Gastroesophageal sphincter (tissue), 4 donors: ENCODE data around the gene INHBE. TPM values are rescaled to one million over a fixed set of nuclear protein-coding genes. Genes with fewer than 3 reads are reported as not detected.

Experiments
- ATAC-seq: fragments of 150-250 bp; one replicate; pipeline ENCODE4 v1.9.1; 2016; ENCODE audit warnings: mild to moderate bottlenecking, moderate library complexity
- H3K27ac ChIP-seq, 4 donors: fragments of 200-600 bp; sonication (generic) in 3 of 4; 1 replicate in 3 of 4; 2 replicates in 1 of 4; pipeline ENCODE4 v1.5.1; 2016 to 2019
- H3K27me3 ChIP-seq: fragments of 200-600 bp; sonication (generic); one replicate; pipeline ENCODE4 v1.5.1; 2019
- H3K36me3 ChIP-seq, 2 donors: fragments of 200-600 bp; sonication (generic); one replicate each; pipeline ENCODE4 v1.5.1; 2019; ENCODE audit warnings: control low read depth in 1 of 2
- H3K4me1 ChIP-seq, 3 donors: fragments of 200-600 bp; sonication (generic); 1 replicate in 2 of 3; 2 replicates in 1 of 3; pipeline ENCODE4 v1.5.1; 2016 to 2019; ENCODE audit warnings: control low read depth in 2 of 3
- H3K4me3 ChIP-seq, 2 donors: fragments of 200-600 bp; sonication (generic); one replicate each; pipeline ENCODE4 v1.5.1; 2019; ENCODE audit warnings: mild to moderate bottlenecking in 1 of 2, moderate library complexity in 1 of 2
- H3K9me3 ChIP-seq, 3 donors: fragments of 200-600 bp; sonication (generic); one replicate each; pipeline ENCODE4 v1.5.1; 2017 to 2019; ENCODE audit warnings: control low read depth in 2 of 3
- EP300 ChIP-seq: sonication (generic); formaldehyde crosslinking; IDR thresholded peaks from one replicate; pipeline ENCODE4 v1.6.1; 2017; ENCODE audit warnings: antibody characterized with exemption, mild to moderate bottlenecking
- POLR2A ChIP-seq, 2 donors: fragments of 450-650 bp; IDR thresholded peaks; one replicate each; pipeline ENCODE4 v1.6.1; 2017; ENCODE audit warnings: antibody characterized with exemption in 2 of 2, mild to moderate bottlenecking in 2 of 2, moderate library complexity in 1 of 2
- POLR2AphosphoS5 ChIP-seq: sonication (generic); formaldehyde crosslinking; IDR thresholded peaks from one replicate; pipeline ENCODE4 v1.6.1; 2017; ENCODE audit warnings: antibody characterized with exemption
- WGBS, 2 donors: methylation state at CpG; one replicate each; pipeline ENCODE4 v1.1.5; 2018; ENCODE audit warnings: low coverage in 1 of 2; 5-methylcytosine and 5-hydroxymethylcytosine counted together
- total RNA-seq, 4 donors: library from RNA; depleted of rRNA; stranded (reverse); fragments of >200 nt; gene quantifications; one replicate each; pipeline ENCODE4 v1.1.0, GENCODE V29; 2016
- TF ChIP-seq, protein P1 (sequence below), 4 experiments: fragments of 200-600 bp in 2 of 4; fragments of 450-650 bp in 2 of 4; sonication (generic) in 1 of 4; IDR thresholded peaks; one replicate each; pipeline ENCODE4 v1.5.1; 2017 to 2019; ENCODE audit warnings: antibody characterized with exemption in 4 of 4, mild to moderate bottlenecking in 2 of 4, moderate library complexity in 2 of 4

INHBE gene
- total RNA-seq, 4 donors from 2014 or later: not detected

DNA sequence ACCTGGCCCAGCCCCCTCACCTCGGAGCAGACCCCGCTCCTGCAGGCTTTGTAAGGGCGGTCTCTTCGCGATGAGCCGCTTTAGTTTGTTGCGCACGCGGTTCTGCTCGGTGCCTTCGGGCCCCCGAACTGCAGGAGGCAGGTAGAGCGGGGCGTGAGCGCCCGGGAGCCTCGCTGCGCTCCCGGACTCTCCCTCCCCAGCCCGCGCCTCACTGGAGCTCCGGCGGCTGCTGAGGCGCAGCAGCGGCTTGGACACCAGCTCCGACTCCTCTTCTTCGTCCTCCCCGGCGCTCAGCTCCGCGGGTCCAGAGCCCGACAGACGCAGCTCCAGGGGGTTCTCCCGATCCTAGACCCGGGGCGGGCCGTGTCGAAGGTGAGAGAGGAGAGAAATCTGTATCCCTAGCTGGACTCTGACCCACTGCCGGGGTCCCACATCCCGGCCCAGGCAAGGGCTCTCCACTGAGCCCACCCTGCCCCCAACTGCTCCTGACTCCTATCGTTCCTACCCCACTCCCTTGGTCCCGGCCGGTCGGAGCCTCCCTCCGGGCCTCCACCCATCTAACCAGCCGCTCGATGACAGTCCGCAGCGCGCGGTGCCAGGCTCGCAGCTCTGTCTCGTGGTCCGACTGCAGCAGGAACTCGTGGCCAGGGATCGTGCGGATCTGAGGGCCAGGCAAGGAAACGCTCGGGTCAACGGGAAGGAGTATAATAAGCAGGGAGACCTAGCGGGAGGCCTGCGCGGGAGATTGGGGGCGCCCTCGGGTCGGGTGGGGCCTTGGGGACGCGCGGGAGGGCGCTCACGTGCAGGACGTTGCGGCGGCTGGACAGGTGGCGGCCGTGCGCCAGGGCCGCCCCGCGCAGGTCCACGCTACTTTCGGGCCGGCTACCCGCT lies 20.4 kb downstream of the INHBE start:
- TF ChIP-seq POLR2AphosphoS5 (no peak), POLR2A (IDR thresholded peaks at IDR 0.05) (no peak), EP300 (no peak)
- TF ChIP-seq, protein P1, sequence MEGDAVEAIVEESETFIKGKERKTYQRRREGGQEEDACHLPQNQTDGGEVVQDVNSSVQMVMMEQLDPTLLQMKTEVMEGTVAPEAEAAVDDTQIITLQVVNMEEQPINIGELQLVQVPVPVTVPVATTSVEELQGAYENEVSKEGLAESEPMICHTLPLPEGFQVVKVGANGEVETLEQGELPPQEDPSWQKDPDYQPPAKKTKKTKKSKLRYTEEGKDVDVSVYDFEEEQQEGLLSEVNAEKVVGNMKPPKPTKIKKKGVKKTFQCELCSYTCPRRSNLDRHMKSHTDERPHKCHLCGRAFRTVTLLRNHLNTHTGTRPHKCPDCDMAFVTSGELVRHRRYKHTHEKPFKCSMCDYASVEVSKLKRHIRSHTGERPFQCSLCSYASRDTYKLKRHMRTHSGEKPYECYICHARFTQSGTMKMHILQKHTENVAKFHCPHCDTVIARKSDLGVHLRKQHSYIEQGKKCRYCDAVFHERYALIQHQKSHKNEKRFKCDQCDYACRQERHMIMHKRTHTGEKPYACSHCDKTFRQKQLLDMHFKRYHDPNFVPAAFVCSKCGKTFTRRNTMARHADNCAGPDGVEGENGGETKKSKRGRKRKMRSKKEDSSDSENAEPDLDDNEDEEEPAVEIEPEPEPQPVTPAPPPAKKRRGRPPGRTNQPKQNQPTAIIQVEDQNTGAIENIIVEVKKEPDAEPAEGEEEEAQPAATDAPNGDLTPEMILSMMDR (IDR thresholded peaks at IDR 0.05): no peak
- H3K4me1 ChIP-seq: peaks cover 0 to 17% (median 7%) of the 10 kb centered on the region in 3 donors
- H3K27ac ChIP-seq: peak overlapping the region in 1 of 4 donors; percentile 37
- H3K9me3 ChIP-seq: no peaks in the 10 kb centered on the region
- peak overlapping the region in 1 of 2 donors; percentile 48 for H3K4me3 ChIP-seq
- H3K36me3 ChIP-seq: no peaks in the 10 kb centered on the region
- H3K27me3 ChIP-seq: peaks cover 98% of the 10 kb centered on the region
- WGBS, 2 donors: 0 to 44% methylated on average over 1 to 2 of the region's 84 CpGs
- ATAC-seq: peak; percentile 54

DNA sequence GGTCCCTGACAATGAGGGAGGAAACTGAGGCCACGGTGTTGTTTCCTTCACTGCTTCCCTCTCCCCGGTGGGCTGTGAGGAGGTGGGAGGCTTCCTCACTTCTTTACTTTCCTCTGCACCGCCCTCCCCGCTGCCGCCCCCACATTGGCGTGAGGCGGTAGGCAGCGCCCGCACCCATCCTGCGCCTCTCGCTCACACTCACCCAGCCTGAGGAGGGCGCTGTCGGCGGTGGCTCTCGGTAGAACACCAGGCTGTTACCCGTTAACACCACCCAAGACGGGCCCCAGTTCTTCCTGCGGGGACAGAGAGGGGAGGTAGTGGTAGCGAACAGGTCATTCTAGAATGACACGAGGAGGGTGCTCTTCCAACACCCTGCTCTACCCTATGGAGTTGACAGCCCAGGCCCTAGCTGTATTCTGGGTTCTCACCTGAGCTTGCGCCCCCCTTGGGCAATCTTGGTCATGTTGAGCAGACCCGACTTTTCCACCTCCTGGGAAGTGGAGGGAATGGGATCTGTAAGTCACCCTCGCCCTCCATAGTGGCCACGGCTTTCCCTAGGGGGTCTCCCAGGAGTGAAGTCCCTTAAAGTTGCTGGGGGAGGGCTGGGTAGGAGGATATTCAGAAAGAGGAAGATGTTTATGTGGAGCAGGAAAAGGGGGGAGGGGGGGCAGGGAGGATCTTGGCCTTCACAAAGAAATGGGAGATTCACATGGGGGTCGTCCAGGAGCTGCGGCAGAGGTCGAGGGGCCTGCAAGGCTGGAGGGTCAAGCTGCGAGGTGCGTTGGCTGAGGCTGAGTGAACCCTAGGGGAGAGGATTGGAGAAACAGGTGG lies 21.3 kb downstream of the INHBE start:
- 24 to 40% methylated on average over 1 to 8 of the region's 29 CpGs for WGBS, 2 donors
- H3K4me3 ChIP-seq: peak overlapping the region in 1 of 2 donors; percentile 48
- TF ChIP-seq POLR2AphosphoS5 (no peak), EP300 (no peak), POLR2A (IDR thresholded peaks at IDR 0.05) (no peak)
- TF ChIP-seq, protein P1 (IDR thresholded peaks at IDR 0.05): no peak
- H3K27me3 ChIP-seq: peaks cover 98% of the 10 kb centered on the region
- no peaks in the 10 kb centered on the region for H3K36me3 ChIP-seq
- no peaks in the 10 kb centered on the region for H3K9me3 ChIP-seq
- ATAC-seq: peak; percentile 9
- peak overlapping the region in 1 of 4 donors; percentile 50 for H3K27ac ChIP-seq
- peaks cover 0 to 17% (median 7%) of the 10 kb centered on the region in 3 donors for H3K4me1 ChIP-seq

DNA sequence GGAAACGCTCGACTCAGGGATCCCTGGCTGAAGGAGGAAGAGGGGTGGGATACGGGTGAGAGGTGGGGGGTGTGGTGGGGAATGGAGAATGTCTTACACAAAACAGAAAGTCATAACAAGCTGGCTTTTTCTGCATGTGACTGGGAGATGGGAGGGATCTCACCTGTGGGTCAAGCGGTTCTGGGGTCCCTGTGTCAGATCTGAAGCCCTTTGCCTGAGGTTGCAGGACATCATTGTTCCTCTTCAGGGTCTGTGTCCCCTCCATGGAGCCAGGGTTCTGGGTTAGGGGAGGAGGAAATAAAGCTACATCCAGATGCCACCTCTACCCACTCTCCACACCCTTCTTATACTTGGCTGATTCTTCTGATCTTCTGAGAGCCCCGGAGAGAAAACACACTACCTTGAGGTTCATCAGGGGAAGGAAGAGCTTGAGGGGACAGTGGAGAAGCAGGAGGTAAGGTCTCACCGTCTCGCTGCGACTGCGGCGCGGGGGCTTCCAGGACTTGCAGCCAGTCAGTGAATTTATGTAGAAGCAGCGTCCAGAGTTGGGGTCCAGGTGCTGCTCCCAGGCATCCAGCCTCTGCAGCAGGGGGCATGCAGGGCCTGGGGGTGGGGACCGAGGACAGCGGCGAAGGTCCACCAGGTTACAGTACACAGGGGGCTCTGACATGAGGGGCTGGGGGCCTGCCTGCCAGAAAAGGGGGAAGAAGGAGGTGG lies 22.0 kb downstream of the INHBE start:
- Histone ChIP-seq H3K4me1 (peaks cover 0 to 17% (median 7%) of the 10 kb centered on the region in 3 donors), H3K36me3 (no peaks in the 10 kb centered on the region), H3K4me3 (peak overlapping the region in 1 of 2 donors; percentile 48), H3K9me3 (no peaks in the 10 kb centered on the region), H3K27ac (peak overlapping the region in 3 of 4 donors; percentile 31 to 54 (median 50)), H3K27me3 (peaks cover 98% of the 10 kb centered on the region)
- TF ChIP-seq POLR2A (IDR thresholded peaks at IDR 0.05): no peak
- TF ChIP-seq EP300: no peak
- TF ChIP-seq, protein P1 (IDR thresholded peaks at IDR 0.05): no peak
- no peak for TF ChIP-seq POLR2AphosphoS5
- 67% methylated on average over 5 of the region's 15 CpGs; no CpG with 5 or more reads in 1 of the 2 donors for WGBS, 2 donors
- ATAC-seq: no peak

DNA sequence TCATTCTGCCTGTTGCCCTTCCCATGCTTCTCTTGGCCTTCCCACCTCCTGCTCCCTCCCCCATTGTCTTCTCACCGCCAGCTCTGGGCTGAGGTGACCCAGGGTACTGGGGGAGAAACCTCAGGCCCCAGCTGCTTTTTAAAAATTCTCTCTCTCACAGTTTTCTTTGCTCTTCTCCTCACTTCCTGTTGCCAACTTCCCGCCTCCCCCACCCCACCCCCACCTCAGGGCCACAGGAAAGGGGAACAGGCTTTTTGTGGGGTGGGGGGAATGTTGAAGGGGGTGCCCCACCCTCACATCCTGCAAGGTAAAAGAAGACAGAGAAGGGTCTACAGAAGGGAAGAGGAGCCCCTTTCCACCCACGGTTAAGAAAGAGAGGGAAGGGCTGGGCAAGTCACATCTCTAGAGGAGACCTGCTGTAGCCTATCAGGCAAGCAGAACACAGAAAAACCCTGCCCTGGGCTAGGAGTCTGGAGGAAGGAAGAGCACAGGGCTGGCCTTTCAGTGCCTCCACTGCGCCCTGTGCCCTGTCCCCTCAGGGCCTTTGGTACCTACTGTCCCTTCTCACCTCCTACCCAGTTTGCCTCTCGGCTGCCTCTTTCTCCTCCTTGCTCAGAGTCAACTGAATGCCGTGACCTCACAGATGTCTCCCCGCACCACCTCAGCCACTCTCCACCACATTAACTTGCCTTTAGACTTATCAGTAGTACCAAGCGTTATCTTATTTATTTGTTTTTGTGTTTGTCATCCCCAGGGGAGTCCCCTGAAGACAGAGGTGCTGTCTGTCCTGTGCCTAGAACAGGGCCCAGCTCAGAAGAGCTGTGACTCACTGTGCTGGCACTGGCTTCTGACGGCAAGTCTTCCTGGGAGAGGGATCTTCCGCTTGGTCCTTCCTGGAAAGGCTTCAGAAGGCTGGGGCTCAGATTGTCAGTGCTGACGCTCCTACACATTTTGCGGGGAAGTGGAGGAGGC lies 22.9 kb downstream of the INHBE start:
- Histone ChIP-seq H3K9me3 (no peaks in the 10 kb centered on the region), H3K4me1 (peaks cover 0 to 17% (median 7%) of the 10 kb centered on the region in 3 donors), H3K27ac (peak overlapping the region in 3 of 4 donors; percentile 31 to 54 (median 50)), H3K27me3 (peaks cover 97% of the 10 kb centered on the region), H3K36me3 (no peaks in the 10 kb centered on the region), H3K4me3 (peak overlapping the region in 1 of 2 donors; percentile 48)
- WGBS, 2 donors: 51 to 62% methylated on average over 4 to 7 of the region's 12 CpGs
- ATAC-seq: no peak
- TF ChIP-seq, protein P1 (IDR thresholded peaks at IDR 0.05): no peak
- no peak for TF ChIP-seq EP300
- no peak for TF ChIP-seq POLR2A (IDR thresholded peaks at IDR 0.05)
- TF ChIP-seq POLR2AphosphoS5: no peak
